Activated T-cell treated with anti-CD3 and anti-CD28 coated beads, Interleukin-2, amount 50 U/mL, for 1 hour (primary cell): ENCODE data around the gene NHP2.
"Not testable (repeated sequence)": the region's sequence is repeated elsewhere in the genome, so short reads cannot be mapped to it uniquely, and the experiment has no call there.

Source experiments
- DNase-seq: peaks from one replicate; pipeline ENCODE4 v3.0.0-alpha.2; 2020

NHP2 gene

DNA sequence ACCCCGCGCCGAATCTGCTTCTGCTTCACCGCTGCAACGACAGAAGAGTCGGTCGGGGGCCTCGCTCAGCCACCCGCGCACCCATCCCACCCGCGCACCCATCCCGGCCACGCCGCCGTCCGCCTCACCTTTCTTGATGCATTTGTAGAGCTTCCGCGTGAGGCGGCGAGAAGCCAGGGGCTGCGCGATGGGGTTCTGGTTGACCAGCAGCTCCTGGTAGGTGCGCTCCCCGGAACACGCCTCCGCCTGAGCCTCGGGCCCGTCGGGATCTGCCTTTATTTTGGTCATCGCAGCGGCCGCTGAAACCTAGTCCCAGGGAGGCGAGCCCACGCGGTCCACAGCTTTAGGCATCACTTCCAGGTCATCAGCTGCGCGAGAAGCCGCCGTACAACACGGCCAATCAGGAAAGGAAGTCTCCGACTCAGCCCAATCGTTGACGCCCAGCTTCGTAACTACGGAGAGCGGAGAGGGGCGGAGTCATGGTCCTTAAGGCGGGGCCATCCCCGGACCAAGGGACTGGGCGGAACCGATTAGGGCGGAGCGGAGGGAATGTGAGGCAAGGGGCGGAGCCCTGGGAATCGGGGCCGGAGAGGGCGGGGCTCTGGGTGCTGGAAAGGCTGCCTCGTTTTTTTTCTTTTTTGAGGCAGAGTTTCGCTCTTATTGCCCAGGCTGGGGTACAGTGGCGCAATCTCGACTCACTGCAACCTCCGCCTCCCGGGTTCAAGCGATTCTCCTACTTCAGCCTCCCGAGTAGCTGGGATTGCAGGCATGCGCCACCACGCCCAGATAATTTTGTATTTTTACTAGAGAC lies at the start of gene NHP2:
TSS of gene NHP2 (minus strand) at position 356 of the 811 bp plus-strand sequence. CDS start at position 288, 68 bp downstream.
- peak; percentile 98 for DNase-seq

DNA sequence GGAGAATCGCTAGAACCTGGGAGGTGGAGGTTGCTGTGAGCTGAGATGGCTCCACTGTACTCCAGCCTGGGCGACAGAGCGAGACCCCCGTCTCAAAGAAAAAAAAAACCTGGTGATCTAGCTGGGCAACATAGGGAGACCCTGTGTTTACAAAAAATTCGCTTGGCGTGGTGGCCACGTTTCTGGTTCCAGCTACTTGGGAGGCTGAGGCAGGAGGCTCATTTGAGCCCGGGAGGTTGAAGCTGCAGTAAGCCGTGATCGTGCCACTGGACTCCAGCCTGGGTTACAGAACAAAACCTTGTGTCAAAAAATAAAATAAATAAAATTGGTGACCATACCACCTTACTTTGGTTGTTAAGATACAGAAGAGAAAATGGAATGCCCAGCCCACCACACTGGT lies 48.9 kb upstream of the NHP2 start:
- DNase-seq = no peak

DNA sequence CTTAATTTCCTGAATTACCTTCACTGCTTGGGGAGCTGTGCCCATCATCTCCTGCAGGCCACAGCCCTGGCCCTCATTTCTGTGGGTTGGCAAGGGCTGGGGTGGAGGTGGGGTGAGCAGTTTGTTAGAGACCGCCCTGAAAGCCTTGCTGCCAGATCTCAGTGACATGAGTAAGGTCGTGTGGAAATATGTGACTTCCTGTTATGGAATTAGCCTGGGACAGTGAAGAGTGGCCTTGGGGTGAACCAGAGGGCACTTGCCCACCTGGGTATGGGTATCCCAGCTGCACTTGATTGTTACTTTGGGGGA lies 48.2 kb upstream of the NHP2 start:
- no peak for DNase-seq

DNA sequence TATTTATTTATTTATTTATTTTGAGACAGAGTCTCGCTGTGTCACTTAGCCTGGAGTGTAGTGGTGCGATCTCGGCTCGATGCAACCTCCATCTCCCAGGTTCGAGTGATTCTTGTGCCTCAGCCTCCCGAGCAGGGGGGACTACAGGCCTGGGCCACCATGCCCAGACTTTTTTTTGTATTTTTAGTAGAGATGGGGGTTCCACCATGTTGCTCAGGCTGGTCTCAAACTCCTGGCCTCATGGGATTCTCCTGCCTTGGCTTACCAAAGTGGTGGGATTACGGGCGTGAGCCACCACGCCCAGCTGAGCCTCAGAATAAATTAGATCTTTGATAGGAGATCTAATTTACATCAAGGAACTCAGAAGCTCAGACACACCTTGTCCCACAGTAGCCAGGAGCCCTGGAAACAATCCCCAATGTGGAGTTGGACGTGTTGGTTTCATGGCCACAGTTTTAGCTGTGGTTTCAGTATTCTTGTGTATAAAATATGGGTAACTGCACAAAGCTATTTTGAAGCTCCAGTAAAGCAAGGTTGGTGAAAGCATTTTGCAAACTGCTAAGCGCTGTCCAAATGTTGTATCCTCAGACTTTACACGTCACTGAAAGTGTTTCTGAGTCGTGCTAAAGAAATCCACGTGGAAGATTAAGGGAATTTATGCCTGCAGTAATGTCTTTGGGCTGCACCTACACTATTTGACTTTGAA lies 47.7 kb upstream of the NHP2 start:
- no peak for DNase-seq

DNA sequence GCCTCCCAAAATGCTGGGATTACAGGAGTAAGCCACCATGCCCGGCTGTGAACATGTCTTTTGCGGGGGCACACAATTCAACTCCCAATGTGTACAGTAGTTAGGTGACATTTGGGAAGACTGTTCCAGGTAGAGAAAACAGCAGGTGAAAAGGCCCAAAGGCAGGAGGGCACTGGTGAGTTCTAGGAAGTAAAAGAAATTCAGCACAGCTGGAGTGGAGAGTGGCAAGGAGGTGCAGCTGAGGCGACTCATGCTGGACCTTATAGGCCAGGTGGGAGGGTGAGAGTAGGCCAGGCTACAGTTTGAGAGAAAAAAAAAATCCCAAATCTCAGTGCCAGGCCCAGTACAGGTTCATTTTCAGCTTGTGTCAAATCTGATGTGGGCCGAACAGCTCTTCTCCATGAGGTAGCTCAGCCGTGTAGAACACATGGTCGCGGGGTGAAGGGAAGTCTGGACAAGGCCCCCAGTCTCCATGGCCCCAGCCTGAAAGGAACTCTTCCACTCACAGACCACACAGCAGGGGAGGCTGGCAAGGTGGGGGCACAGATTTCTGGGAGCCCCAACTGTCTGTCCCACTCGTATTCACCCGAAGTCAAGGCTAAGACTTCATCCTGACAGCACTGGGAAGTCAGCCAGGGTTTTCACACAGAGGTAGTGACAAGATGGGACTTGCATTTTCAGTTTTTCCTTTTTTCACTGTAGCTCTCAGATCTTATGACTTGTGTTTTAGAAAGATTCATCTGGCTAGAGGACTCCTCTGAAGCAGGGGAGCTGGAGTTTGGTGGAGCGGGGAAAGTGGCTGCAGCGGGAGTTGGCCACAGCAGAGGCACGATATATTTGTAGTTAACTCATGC lies 46.1 kb upstream of the NHP2 start:
- no peak for DNase-seq

DNA sequence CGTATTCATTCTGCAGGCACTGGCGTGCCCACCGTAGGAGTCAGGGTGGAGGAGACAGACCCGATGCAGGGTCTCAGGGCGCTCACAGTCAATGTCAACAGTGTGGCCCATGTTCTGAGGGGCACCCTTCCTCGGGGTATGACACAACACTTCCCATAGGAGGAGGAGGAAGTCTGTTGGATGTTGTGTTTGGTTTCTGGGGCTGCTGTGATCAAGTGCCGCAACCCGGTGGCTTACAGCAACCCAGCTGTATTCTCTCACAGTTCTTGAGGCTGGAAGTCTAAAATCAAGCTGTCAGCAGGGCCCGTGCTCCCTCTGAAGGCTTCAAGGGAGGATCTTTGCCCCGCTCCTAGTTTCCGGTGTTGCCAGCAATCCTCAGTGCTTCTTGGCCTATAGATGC lies 45.0 kb upstream of the NHP2 start:
- DNase-seq = no peak

DNA sequence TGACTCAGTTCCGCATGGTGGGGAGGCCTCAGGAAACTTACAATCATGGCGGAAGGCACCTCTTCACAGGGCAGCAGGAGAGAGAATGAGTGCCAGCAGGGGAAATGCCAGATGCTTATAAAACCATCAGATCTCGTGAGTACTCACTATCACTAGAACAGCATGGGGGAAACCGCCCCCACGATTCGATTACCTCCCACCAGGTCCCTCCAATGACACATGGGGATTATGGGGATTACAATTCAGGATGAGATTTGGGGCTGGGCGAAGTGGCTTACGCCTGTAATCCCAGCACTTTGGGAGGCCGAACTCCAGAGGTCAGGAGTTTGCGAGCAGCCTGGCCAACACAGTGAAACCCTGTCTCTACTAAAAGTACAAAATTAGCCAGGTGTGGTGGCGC lies 44.5 kb upstream of the NHP2 start:
- DNase-seq = not testable (repeated sequence)

DNA sequence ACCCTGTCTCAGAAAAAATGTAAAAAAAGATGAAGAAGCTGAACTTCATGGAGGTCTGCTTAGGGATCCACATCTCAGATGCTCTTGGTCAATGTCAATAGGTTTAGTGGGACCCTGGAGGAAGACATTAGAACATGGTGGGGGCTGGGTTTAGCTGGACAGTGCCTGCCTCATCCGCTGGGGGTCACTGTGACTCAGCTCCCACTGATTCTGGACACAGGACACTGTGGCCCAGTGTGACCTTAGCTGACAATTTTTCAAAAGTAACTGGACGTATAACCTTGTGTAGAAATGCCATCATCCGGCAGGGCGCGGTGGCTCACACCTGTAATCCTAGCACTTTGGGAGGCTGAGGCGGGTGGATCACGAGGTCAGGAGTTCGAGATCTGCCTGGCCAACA lies 43.3 kb upstream of the NHP2 start:
- DNase-seq = no peak

DNA sequence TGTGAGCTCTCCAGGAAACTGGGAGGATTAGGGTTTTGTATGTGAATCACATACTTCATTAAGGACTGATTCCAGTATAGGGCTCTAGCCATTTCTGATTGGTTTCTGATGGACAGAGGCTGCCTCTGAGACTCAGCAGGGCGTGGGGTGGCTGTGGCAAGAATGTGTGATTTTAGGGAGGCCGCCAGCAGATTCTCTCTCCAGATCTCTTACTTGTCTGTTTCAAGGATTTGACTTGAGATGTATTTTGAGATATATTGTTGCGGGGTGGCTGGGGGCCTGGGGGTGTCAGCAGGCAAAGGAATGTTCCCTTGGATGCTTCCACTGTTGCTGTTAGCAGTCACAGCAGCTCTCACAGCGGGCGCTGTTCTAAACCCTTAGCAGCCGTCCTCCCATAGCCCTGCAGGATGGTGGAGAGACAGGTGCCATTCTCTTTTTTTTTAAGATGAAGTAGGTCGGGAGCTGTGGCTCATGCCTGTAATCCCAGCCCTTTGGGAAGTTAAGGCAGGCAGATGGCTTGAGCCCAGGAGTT lies 42.7 kb upstream of the NHP2 start:
- no peak for DNase-seq

DNA sequence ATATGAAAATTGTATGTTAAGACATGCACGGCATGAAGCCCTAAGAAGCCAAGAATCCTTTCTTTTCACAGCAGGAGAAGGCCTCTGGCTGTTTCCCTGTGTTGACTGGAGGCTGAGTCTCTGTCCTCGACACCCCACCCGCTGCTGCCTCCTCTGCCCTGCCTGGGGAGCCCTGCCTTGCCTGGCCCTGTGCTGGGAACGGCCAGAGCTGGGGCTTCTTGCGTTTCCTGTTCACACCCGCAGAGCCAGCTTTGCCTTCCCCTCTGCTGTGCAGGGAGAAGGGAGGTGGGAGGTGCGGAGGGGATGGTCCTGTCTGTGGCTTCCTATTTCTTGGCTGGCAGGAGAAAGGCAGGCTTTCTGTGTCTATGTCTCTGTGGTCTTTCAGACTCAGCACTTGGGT lies 40.3 kb upstream of the NHP2 start:
- no peak for DNase-seq

DNA sequence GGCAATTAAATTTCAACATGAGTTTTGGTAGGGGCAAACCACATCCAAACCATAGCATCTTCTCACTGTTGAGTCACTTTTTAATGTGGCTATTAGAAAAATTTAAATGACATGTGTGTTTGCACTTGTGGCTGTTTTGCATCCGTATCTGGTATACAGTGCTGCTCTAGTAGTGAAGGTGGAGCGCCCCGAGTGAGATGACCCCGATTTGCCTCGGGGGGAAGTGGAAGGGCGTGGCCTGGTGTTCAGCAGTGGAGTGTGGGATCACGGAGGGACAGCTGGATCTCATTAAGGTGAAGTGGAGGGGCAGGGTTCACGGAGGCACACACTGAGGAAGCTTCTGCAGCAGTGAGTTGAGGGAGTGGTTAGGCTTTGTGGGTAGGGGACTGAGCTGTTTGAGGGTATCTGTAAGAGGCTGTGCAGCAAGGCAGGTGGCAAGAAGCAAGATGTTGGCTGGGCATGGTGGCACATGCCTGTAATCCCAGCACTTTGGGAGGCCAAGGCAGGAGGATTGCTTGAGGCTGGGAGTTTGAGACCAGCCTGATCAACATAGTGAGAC lies 39.6 kb upstream of the NHP2 start:
- DNase-seq = no peak

DNA sequence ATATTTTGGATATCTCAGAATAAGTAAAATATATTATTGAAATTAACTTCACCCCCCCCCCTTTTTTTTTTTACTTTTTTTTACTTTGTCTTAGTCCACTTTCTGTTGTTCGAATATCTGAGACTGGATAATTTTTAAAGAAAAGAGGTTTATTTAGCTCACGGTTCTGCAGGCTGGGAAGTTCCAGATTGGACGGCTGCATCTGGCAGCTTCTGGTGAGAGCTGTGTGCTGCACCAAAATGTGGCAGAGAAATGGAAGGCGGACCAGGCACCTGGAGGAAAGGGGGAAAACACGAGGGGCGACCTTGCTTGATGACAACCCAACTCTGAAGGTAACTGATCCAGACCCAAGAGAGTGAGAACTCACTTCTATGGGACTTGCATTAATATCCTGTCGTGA lies 39.1 kb upstream of the NHP2 start:
- no peak for DNase-seq

DNA sequence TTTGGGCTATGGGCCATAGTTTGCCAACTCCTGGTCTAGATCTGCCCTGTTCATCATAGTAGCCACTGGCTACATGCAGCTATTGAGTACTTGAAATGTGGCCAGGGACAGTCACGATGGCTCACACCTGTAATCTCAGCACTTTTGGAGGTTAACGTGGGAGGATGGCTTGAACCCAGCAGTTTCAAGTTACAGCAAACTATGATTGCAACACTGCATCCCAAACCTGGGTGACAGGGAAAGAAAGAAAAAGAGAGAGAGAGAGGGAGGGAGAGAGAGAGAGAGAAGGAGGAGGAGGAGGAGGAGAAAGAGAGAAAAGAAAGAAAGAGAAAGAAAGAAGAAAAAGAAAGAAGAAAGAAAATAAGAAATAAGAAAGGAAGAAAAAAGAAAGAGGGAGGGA lies 38.6 kb upstream of the NHP2 start:
- DNase-seq = no peak

DNA sequence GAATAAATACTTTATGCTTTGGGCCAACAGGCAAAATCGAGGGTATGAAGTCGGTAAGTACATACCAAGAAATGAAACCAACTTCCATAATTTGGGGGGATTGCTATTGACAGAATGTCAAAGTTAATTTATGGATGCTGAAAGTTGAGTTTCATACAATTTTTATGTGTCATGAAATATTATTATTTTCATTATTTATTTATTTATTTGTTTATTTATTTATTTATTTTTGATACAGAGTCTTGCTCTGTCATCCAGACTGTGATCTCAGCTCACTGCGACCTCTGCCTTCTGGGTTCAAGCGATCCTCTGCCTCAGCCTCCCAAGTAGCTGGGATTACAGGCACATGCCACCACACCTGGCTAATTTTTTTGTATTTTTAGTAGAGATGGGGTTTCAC lies 38.0 kb upstream of the NHP2 start:
- DNase-seq = no peak

DNA sequence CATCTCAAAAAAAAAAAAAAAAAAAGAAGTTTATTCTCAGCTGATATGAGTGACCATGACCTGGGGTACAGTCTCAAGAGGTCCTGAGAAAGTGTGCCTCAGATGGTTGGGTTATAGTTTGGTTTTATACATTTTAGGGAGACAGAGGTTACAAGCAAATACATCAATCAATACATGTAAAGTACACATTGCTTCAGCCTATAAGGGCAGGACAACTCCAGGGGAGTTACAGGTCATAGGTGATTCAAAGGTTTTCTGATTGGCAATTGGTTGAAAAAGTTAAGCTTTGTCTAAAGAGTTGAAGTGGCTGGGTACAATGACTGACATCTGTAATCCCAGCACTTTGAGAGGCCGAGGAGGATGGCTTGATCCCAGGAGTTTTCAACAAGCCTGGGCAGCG lies 35.7 kb upstream of the NHP2 start:
- no peak for DNase-seq

DNA sequence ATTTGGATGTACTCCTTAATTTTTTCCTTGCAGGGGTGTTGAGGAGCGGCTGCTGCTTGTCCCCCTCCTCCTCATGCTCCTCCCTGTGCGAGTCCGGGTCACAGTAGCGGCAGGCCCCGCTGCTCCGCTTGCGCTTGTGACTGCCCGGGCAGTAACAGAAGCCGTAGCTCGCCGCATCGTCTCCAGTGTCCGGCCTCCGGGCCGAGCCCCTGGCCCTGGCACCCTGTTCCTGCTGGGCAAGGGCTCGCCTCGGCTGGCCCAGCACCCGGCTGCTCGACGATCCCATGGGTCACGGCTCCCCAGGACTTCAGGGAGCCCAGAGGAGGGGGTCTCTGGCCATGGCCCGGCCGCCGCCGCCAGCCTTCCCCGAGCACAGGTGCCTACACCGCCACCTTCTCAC lies 33.3 kb upstream of the NHP2 start, which contains the start of gene GMCL2:
TSS of gene GMCL2 (minus strand) at position 358 of the 400 bp plus-strand sequence. CDS start at position 286, 72 bp downstream.
- no peak for DNase-seq

DNA sequence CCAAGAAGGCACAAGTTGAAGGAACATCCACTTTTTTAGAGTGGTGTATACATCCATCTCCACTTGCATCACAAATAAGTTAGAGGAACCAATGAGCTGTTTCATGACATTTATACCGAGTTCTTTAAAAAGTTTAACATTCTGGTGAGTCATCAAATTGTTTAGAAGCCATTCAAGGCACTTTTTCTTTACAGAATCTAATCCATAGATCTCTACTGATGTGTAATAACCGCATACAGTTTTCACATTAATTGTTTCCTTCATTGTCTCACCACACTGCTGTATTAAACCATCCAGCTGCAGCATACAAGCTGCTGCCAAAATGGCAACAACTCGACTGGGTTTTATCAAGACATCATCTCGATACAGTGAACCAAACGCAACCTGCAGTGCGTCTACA lies 32.7 kb upstream of the NHP2 start:
- no peak for DNase-seq

DNA sequence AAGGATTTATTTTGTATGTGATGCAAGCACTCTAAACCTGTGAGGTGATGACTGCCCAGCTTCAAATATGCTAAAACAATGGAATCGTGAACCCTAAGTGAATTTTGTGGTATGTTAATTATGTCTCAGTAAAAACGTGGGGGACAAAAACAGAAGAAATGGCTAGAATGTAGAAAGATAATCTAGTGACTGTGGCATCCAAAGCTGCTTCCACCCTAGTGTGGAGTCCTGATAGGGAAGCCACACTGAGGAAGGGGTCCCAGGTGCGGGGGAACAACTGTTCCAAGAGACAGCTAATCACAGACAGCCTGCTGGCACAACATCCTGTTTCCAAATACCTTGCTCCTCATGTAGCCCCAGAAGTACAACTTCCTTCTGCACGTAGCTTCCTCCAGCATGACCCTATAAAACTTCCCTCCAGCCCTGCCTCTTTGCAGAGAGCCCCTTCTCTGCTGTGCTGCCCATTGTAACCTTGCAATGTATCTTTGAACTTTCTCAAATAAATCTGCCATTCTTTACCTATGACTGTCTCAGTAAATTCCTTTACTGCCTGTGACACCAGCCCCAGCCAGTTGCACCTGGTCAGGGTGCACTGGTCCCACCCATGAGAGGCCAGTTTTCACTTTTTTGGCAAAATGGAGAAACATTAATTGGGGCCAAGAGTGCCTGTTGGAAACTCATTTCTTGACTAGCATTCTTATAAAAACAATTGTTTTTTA lies 28.6 kb upstream of the NHP2 start:
- DNase-seq = no peak

DNA sequence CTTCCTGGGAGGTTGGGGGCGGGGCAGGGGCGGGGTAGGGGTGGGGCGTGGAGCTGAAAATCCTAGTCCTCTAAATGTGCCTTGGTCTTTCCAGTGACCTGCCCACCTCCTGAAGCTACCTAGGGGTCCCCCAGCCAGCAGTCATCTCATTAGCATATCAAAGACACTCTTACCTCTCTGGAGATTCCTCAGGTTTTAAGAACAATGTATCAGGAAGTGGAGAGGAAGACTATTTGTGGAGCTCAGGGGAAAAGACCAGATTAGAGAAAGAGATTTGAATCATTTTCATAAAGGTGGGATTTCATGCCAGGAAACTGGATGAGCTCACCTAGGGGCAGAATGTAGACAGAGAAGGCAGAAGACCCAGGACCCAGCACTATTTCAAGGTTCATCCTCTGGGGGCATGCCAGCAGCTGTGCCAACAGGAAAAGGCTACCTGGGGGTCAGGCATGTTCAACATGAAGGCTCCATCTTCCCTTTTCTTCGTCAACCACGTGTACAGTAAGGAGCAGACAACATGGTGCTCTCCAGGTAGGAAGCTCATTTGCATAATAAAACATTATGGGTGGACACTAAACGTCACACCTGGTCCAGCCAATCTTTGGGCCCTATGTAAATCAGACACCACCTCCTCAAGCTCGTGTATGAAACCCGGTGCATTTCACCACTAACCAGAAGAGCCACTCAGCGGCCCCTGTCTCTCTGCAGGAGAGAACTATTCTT lies 26.6 kb upstream of the NHP2 start:
- no peak for DNase-seq

DNA sequence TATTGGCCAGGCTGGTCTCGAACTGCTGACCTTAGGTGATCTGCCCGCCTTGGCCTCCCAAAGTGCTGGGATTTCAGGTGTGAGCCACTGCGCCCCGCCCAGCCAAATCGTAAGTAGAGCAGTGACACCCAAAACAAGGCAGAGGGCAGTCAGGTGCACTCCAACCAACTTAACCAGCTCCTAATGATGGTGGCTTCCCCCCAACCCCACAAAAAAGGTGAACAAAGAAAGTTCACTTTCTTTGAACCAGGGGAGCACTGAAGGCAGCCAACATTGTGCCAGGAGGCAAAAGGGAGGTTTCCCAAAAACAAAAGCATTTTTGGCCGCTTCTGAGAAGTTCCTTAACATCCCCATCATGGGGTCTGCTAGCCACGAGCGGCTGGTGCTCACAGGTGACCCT lies 23.9 kb upstream of the NHP2 start:
- no peak for DNase-seq

DNA sequence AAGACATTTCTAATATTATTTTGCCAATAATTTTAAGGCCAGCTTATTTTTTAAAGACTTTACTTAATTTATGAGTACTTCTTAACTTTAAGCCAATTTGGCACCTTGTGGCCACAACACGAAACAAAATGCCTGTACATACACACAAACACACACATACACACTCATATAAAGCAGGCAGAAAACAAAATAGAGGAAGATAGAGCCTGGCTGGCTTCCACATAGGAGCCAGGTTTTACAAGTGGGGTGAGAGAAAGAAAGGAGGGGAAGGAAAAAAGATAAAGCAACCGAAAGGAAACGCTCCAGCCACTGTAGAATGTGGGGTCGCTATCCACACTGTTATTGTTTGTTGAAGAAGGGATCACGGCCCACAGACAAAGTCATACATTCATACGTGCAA lies 23.1 kb upstream of the NHP2 start:
- DNase-seq = no peak

DNA sequence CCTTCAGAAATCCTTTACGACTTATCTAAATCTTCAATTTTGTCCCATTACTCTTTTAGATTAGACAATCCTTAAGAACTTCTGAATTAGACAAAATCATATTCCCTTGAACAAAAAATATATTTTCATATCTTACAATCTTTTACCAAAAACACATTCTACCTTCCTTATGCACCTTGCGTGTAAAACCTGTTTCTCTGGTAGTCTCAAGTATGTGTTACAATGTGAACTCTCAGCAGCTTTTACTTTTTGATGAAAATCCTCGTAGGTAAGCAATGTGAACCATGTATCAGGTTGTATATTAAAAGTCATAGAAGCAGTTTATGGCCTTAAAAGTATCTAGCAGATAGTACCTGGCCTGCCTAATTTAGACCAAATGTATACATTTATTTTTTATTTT lies 20.8 kb upstream of the NHP2 start:
- DNase-seq = no peak
